GM12878 (cell line): ENCODE data around the gene VMO1. TPM values are rescaled to one million over a fixed set of nuclear protein-coding genes. Genes with fewer than 3 reads are reported as not detected.

Experiments used
- ATAC-seq: fragments of 200-7000 bp; cut with Tn5 transposase; 3 replicates; pipeline ENCODE4 v1.9.1; 2020; ENCODE audit warnings: mild to moderate bottlenecking, moderate library complexity
- BruUV-seq: library from RNA; stranded (reverse); fragments of 400-500 nt; replicated peaks from 2 replicates; lab custom pipeline; 2021; lab: Mats Ljungman, UMichigan
- CTCF ChIA-PET: fragments of 300-600 bp; sonication (Branson Sonifier 250); formaldehyde crosslinking; extraction: SDS; loops from one replicate; lab custom pipeline; 2021; ENCODE audit warnings: inconsistent platforms; lab: Yijun Ruan, JAX
- POLR2A ChIA-PET: fragments of 350-600 bp; formaldehyde crosslinking; extraction: SDS; loops from one replicate; lab custom pipeline; 2021; ENCODE audit warnings: inconsistent platforms; lab: Charles Lee
- RAD21 ChIA-PET: fragments of 300-600 bp; sonication (Branson Sonifier 250); formaldehyde crosslinking; loops from one replicate; lab custom pipeline; 2023; ENCODE audit warnings: antibody characterized with exemption; ENCODE audit not compliant: unreplicated experiment; lab: Charles Lee
- SMC1A ChIA-PET: fragments of 300-600 bp; sonication (Branson Sonifier 250); formaldehyde crosslinking; loops from one replicate; lab custom pipeline; 2023; ENCODE audit not compliant: unreplicated experiment, uncharacterized antibody; lab: Charles Lee
- DNase-seq: peaks from one replicate; pipeline ENCODE4 v3.0.0-alpha.2; 2011; ENCODE audit warnings: low read depth, low spot score
- FAIRE-seq: peaks from 3 replicates; lab custom pipeline; 2011; peaks lifted over from hg19 to GRCh38; lab: Jason Lieb, UNC
- H2AFZ ChIP-seq: 2 replicates; pipeline ENCODE4 v1.6.0; 2011; ENCODE audit warnings: low read depth, low read length, control low read depth; ENCODE audit not compliant: control insufficient read depth
- H3K27ac ChIP-seq: 2 replicates; pipeline ENCODE4 v1.5.1; 2011; ENCODE audit warnings: control low read depth; ENCODE audit not compliant: control insufficient read depth, insufficient read depth
- H3K27me3 ChIP-seq, 2 experiments: replicated peaks in 1 of 2; 2 replicates each; pipeline versions ENCODE4 v1.6.0 to v1.6.1; 2011; ENCODE audit warnings: low read length in 1 of 2; ENCODE audit not compliant: control insufficient read depth in 2 of 2, insufficient read depth in 2 of 2
- H3K36me3 ChIP-seq, 2 experiments: 2 replicates each; pipeline ENCODE4 v1.5.1; 2011; ENCODE audit warnings: low read length in 1 of 2; ENCODE audit not compliant: control insufficient read depth in 2 of 2, insufficient read depth in 2 of 2
- H3K4me1 ChIP-seq: 2 replicates; pipeline ENCODE4 v1.6.1; 2011; ENCODE audit warnings: mild to moderate bottlenecking, low read length, moderate library complexity, mixed read lengths; ENCODE audit not compliant: control insufficient read depth, insufficient read depth
- H3K4me2 ChIP-seq: 2 replicates; pipeline ENCODE4 v1.6.0; 2011; ENCODE audit warnings: control low read depth; ENCODE audit not compliant: control insufficient read depth, insufficient read depth
- H3K4me3 ChIP-seq: fragments of 200-600 bp; sonication (generic); 2 replicates; pipeline ENCODE4 v1.5.1; 2016
- H3K79me2 ChIP-seq: 2 replicates; pipeline ENCODE4 v1.6.0; 2011; ENCODE audit warnings: low read length; ENCODE audit not compliant: control insufficient read depth, insufficient read depth
- H3K9ac ChIP-seq: 2 replicates; pipeline ENCODE4 v1.8.0; 2011; ENCODE audit warnings: low read length, control low read depth, mixed read lengths; ENCODE audit not compliant: control insufficient read depth, insufficient read depth
- H3K9me3 ChIP-seq: replicated peaks from 3 replicates; pipeline ENCODE4 v1.5.1; 2011; ENCODE audit warnings: mild to moderate bottlenecking, low read length; ENCODE audit not compliant: control insufficient read depth, insufficient read depth
- H4K20me1 ChIP-seq: 2 replicates; pipeline ENCODE4 v1.6.0; 2011; ENCODE audit not compliant: control insufficient read depth, insufficient read depth
- CEBPZ ChIP-seq: fragments of 150-350 bp; IDR thresholded peaks from 2 replicates; pipeline ENCODE4 v1.6.1; 2016; ENCODE audit warnings: low read depth, low read length
- CHD4 ChIP-seq: fragments of 200-600 bp; sonication (generic); IDR thresholded peaks from 2 replicates; pipeline ENCODE4 v1.6.1; 2016; ENCODE audit warnings: mild to moderate bottlenecking
- CREM ChIP-seq: IDR thresholded peaks from 2 replicates; pipeline ENCODE4 v1.6.1; 2014; ENCODE audit warnings: antibody characterized with exemption, low read depth
- ELK1 ChIP-seq: IDR thresholded peaks from 2 replicates; pipeline ENCODE4 v1.6.1; 2012; ENCODE audit warnings: low read depth, low read length, improper control_type of control experiment
- EZH2 ChIP-seq: IDR thresholded peaks from 2 replicates; pipeline ENCODE4 v1.6.1; 2012; ENCODE audit warnings: low read depth, mild to moderate bottlenecking, control low read depth, inconsistent platforms, low read length, borderline replicate concordance; ENCODE audit not compliant: control insufficient read depth
- KLF5 ChIP-seq: fragments of 450-650 bp; IDR thresholded peaks from 2 replicates; pipeline ENCODE4 v1.6.1; 2014; ENCODE audit warnings: mild to moderate bottlenecking; ENCODE audit not compliant: partially characterized antibody
- NFIC ChIP-seq: IDR thresholded peaks from 2 replicates; pipeline ENCODE4 v1.6.1; 2012; ENCODE audit warnings: low read depth, mild to moderate bottlenecking, inconsistent platforms, low read length, moderate library complexity
- NFXL1 ChIP-seq: fragments of 450-650 bp; IDR thresholded peaks from 2 replicates; pipeline ENCODE4 v1.6.1; 2017; ENCODE audit warnings: antibody characterized with exemption, mild to moderate bottlenecking, borderline replicate concordance
- PAX5 ChIP-seq: IDR thresholded peaks from 2 replicates; pipeline ENCODE4 v1.6.1; 2011; ENCODE audit warnings: low read depth, low read length, borderline replicate concordance
- RB1 ChIP-seq: fragments of 450-650 bp; formaldehyde crosslinking; IDR thresholded peaks from 2 replicates; pipeline ENCODE4 v1.6.1; 2017; ENCODE audit warnings: mild to moderate bottlenecking, borderline replicate concordance
- RBBP5 ChIP-seq: fragments of 200-600 bp; sonication (generic); conservative IDR thresholded peaks from 2 replicates; pipeline ENCODE4 v1.6.1; 2016
- SIX5 ChIP-seq: IDR thresholded peaks from 2 replicates; pipeline ENCODE4 v1.6.1; 2011; ENCODE audit warnings: mild to moderate bottlenecking, low read depth, low read length, moderate library complexity; ENCODE audit not compliant: severe bottlenecking
- SUPT20H ChIP-seq: IDR thresholded peaks from 2 replicates; pipeline ENCODE4 v1.6.1; 2011; ENCODE audit warnings: low read depth, mild to moderate bottlenecking, low read length, moderate library complexity, borderline replicate concordance; ENCODE audit not compliant: control insufficient read depth
- ZBTB33 ChIP-seq: fragments of 450-650 bp; IDR thresholded peaks from 2 replicates; pipeline ENCODE4 v1.6.1; 2017; ENCODE audit warnings: mild to moderate bottlenecking
- ZNF207 ChIP-seq: fragments of 450-650 bp; IDR thresholded peaks from 2 replicates; pipeline ENCODE4 v1.6.1; 2014; ENCODE audit warnings: antibody characterized with exemption, mild to moderate bottlenecking, borderline replicate concordance
- WGBS: methylation state at CpG from one replicate; pipeline ENCODE4 v1.1.6; 2016; ENCODE audit warnings: low lambda C conversion rate; ENCODE audit not compliant: insufficient replicate concordance, insufficient coverage; ENCODE audit errors: missing lambda C conversion rate; 5-methylcytosine and 5-hydroxymethylcytosine counted together
- in situ Hi-C: fragments of 300-500 bp; cut with MboI; formaldehyde crosslinking; loops from 9 replicates; pipeline ENCODE4 v1.14.3; 2018; ENCODE audit warnings: mixed read lengths
- intact Hi-C: fragments of 100-400 bp; cut with micrococcal nuclease; formaldehyde crosslinking; loops from one replicate; pipeline ENCODE4 v1.14.2; 2022; ENCODE audit not compliant: unreplicated experiment
- polyA plus RNA-seq, 11 experiments: library from polyadenylated mRNA; depleted of rRNA in 4 of 11; unstranded in 6 of 11; stranded (reverse) in 5 of 11; fragments of >200 nt; fragmentation: Nextera tagmentation in 4 of 11; fragmentation: Illumina TruSeq in 1 of 11; extraction: Ambion mirVana in 4 of 11; extraction: Trizol in 1 of 11; gene quantifications; 1 replicate in 1 of 11; 2 replicates in 10 of 11; pipeline versions ENCODE4 v1.2.1 to v1.2.3, GENCODE V29; 2011 to 2016; ENCODE audit warnings: inconsistent platforms in 2 of 11, missing spikeins in 2 of 11, low read depth in 1 of 11
- total RNA-seq, 4 experiments: library from RNA; depleted of rRNA in 3 of 4; stranded (reverse); fragments of >200 nt in 3 of 4; fragmentation: Illumina TruSeq in 1 of 4; extraction: Trizol in 1 of 4; gene quantifications; 2 replicates each; pipeline versions ENCODE4 v1.2.1 to v1.2.3, GENCODE V29; 2013 to 2021

Gene VMO1
- total and polyA plus RNA-seq, 10 of the 15 experiments (the other 5 are each of a cell fraction or from before 2014, with no cell fraction given): 0.27 to 0.54 (median 0.31) TPM; not detected in 7

GRCh38 chr17:4795168-4795567 is 9.0 kb upstream of the VMO1 start:
- no peaks in the 10 kb centered on the region for H3K27me3 ChIP-seq
- TF ChIP-seq RBBP5 (no peak), ZBTB33 (no peak), NFIC (no peak), RB1 (no peak), KLF5 (no peak), CREM (no peak), PAX5 (no peak), SUPT20H (no peak), ELK1 (no peak), CEBPZ (no peak), SIX5 (no peak), ZNF207 (no peak), CHD4 (no peak), NFXL1 (no peak), EZH2 (no peak)
- TF ChIP-seq, all 136 proteins: peak for 0
- DNase-seq: no peak
- H3K4me2 ChIP-seq: peak overlapping the region; percentile 54
- WGBS: 100% methylated on average over 1 of the region's 1 CpG
- intact Hi-C loops (no loop called here), in situ Hi-C loops (no loop called here)
- no peak for ATAC-seq
- FAIRE-seq: no peak
- peak overlapping the region; percentile 95 for H2AFZ ChIP-seq
- no peak overlapping the region for H3K9ac ChIP-seq
- no TSS peak for BruUV-seq
- H3K4me3 ChIP-seq: no peak overlapping the region
- H3K36me3 ChIP-seq: peaks cover 2 to 13% of the 10 kb centered on the region in 2 experiments; a peak in 3 of 4 replicates
- ChIA-PET CTCF (no interaction called here), RAD21 (no interaction called here), SMC1A (no interaction called here), POLR2A (no interaction called here)
- peaks cover 11% of the 10 kb centered on the region for H3K79me2 ChIP-seq
- H3K27ac ChIP-seq: no peak overlapping the region
- no peaks in the 10 kb centered on the region for H3K9me3 ChIP-seq
- H4K20me1 ChIP-seq: no peaks in the 10 kb centered on the region
- H3K4me1 ChIP-seq: peaks cover 13% of the 10 kb centered on the region
